Hematopoietic multipotent progenitor cell treated with erythropoietin and hydrocortisone succinate and interleukin-3 and kit ligand, for 17 days (in vitro differentiated cells): Measurements from ENCODE around the gene ASH1L.
"Not testable (repeated sequence)": the region's sequence is repeated elsewhere in the genome, so short reads cannot be mapped to it uniquely, and the experiment has no call there.

Experiments used
- DNase-seq: peaks from one replicate; pipeline ENCODE4 v3.0.0-alpha.2; 2015; ENCODE audit warnings: low spot score

The ASH1L gene, protein sequence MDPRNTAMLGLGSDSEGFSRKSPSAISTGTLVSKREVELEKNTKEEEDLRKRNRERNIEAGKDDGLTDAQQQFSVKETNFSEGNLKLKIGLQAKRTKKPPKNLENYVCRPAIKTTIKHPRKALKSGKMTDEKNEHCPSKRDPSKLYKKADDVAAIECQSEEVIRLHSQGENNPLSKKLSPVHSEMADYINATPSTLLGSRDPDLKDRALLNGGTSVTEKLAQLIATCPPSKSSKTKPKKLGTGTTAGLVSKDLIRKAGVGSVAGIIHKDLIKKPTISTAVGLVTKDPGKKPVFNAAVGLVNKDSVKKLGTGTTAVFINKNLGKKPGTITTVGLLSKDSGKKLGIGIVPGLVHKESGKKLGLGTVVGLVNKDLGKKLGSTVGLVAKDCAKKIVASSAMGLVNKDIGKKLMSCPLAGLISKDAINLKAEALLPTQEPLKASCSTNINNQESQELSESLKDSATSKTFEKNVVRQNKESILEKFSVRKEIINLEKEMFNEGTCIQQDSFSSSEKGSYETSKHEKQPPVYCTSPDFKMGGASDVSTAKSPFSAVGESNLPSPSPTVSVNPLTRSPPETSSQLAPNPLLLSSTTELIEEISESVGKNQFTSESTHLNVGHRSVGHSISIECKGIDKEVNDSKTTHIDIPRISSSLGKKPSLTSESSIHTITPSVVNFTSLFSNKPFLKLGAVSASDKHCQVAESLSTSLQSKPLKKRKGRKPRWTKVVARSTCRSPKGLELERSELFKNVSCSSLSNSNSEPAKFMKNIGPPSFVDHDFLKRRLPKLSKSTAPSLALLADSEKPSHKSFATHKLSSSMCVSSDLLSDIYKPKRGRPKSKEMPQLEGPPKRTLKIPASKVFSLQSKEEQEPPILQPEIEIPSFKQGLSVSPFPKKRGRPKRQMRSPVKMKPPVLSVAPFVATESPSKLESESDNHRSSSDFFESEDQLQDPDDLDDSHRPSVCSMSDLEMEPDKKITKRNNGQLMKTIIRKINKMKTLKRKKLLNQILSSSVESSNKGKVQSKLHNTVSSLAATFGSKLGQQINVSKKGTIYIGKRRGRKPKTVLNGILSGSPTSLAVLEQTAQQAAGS (N-terminal part only)

DNA sequence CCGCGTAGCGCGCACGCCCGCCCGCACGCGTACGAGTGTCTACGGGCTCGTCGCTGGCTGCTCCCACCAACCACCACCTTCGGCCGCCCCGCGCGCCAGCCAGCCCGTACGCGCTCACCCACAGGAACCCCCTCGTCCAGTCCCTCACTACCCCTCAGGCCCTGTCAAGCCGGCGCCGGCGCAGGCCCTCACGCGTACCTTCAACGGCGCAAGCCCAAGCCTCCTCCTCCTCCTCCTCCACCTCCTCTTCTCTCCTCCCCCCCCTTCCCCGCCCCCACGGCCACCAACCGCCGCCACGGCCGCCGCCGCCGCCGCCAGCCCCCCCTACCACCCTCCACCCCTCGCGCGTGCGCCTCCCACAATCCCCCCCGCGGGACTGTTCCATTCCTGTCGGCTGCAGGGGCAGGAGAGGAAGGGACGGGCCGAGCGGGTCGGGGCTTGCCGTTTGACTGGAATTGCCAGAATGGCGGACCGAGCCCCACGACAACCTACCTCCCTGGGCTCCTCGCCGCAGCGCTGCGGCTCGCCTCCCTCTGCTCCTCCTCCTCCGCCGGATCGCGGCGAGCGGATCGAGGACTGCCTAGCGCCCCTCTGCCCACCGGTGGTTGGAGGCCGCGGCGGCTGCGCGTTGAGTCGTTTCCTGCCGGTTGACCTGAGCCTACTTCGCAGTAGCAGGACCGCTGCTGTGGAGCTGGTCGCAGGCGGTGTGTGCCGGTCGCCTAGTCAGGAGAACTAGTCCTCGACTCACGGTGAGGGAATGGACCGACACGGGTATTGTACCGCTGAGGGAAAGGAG, at the start of gene ASH1L:
Gene ASH1L (minus strand): TSS at position 223 of the 796 bp plus-strand sequence. CDS start 41,284 bp downstream, outside the sequence.
- DNase-seq = peak; percentile 94

DNA sequence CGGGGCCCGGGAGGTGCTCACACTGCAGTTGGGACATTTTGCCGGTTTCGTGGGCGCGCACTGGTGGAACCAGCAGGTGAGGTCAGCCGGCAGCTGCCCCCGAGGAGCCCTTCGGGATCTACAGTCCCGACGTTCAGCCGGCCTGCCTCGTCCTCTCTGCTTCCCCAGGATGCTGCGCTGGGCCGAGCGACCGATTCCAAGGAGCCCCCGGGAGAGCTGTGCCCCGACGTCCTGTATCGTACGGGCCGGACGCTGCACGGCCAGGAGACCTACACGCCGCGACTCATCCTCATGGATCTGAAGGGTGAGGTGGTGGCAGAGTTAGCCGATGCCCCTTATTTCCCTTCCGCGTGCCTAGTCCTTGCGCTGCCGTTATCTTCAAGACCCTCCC, 47.6 kb upstream of the ASH1L start:
- DNase-seq = not testable (repeated sequence)

DNA sequence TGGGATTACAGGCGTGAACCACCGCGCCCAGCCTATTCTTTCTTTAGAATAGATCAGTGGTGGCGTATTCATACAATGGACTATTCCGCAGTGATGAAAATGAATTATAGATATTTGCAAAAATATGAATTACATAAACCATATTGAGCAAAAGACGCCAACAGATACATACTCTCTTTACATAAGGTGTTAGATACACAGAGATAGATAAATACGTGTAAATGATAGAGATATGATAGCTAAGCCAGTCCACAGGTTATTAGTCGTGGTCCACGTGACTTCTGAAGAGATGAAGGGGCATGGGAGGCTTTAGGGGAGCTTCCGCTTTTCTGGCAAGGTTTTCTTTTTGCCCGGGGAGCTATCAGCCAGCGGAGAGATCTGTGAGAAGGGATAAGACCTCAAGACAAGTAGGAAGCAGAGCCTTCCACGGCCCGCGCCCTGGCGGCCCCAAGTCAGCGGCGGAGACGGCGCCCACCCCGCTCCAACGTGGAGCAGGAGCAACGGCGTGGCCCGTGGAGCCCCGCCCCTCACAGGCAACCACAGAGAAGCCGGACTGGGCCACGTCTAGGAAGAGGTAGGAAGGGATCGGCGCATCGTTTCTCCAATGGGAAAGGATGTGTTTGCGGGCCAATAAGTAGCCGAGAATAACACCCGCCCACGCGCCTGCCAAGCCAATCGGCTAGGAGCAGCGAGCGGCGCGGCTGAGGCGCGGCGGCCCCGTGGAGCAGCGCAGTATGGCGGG, 47.1 kb upstream of the ASH1L start, which contains the start of gene MSTO1:
Gene MSTO1 (plus strand): TSS at position 704 of the 742 bp plus-strand sequence. CDS start 31 bp downstream, at position 735.
- DNase-seq = peak; percentile 88

DNA sequence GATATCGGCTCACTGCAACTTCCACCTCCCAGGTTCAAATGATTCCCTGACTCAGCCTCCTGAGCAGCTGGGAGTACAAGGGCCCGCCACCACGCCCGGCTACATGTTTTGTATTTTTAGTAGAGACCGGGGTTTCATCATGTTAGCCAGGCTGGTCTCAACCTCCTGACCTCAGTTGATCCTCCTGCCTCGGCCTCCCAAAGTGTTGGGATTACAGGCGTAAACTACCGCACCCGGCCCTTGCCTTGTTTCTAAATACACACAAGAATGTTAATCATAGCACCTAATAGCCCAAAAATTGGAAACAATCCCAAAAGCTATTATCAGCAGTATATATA, 46.3 kb upstream of the ASH1L start:
- no peak for DNase-seq

DNA sequence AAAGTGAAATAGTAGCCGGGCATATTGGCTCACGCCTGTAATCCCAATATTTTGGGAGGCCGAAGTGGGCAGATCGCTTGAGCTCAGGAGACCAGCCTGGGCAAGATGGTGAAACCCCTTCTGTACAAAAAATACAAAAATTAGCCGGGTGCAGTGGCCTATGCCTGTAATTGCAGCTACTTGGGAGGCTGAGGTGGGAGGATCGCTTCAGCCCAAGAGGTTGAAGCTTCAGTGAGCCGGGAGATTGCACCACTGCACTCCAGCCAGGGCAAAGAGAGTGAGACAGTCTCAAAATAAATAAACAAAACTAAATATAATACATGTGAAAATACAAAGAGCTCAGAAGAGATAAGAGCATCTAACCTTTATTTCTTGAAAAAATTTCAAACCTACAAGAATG, 45.1 kb upstream of the ASH1L start:
- no peak for DNase-seq

DNA sequence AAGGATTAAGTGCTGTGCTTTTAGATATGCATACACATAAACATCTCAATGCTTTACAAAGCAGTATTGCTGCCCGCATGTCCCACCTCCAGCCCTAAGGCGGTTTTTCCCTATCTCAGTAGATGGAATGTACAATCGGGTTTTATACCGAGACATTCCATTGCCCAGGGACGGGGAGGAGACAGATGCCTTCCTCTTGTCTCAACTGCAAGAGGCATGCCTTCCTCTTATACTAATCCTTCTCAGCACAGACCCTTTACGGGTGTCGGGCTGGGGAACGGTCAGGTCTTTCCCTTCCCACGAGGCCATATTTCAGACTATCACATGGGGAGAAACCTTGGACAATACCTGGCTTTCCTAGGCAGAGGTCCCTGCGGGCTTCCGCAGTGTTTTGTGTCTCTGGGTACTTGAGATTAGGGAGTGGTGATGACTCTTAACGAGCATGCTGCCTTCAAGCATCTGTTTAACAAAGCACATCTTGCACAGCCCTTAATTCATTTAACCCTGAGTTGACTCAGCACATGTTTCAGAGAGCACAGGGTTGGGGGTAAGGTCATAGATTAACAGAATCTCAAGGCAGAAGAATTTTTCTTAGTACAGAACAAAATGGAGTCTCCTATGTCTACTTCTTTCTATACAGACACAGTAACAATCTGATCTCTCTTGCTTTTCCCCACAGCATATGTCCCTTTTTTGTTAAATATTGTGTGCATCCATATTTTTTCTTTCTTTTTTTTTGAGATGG, 37.4 kb upstream of the ASH1L start:
- DNase-seq = not testable (repeated sequence)

DNA sequence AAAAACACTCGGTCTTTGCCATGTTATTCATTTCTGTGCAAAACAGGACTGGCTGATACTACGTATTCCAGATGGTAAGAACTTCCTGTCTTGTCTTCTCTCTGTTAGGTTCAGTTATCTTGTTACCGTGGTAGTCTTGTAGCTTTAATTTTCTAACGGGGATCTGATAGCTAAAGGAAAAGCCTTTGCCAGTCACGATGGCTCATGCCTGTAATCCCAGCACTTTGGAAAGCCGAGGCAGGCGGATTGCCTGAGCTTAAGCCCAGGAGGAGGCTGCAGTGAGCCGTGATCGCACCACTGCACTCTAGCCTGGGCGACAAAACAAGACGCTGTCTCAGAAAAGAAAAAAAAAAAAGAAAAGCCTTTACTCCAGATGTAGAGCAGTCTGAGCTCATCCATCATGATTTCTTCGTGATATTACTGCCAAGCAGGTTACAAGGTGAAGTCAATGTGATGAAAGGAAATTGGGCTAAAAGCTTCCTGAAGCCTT, 36.3 kb upstream of the ASH1L start:
- DNase-seq = no peak

DNA sequence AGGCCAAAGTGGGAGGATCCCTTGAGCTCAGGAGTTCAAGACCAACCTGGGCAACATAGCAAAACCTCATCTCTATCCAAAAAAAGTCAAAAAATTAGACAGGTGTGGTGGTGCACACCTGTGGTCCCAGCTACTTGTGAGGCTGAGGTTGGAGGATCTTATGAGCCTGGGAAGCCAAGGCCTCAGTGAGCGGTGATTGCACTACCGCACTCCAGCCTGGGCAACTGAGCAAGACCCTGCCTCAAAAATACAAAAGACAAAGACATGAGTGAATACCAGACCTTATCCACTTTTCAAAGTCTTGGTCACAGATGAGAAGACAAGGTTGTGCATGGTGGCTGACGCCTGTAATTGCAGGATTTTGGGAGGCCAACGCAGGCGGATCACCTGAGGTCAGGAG, 34.3 kb upstream of the ASH1L start:
- no peak for DNase-seq

DNA sequence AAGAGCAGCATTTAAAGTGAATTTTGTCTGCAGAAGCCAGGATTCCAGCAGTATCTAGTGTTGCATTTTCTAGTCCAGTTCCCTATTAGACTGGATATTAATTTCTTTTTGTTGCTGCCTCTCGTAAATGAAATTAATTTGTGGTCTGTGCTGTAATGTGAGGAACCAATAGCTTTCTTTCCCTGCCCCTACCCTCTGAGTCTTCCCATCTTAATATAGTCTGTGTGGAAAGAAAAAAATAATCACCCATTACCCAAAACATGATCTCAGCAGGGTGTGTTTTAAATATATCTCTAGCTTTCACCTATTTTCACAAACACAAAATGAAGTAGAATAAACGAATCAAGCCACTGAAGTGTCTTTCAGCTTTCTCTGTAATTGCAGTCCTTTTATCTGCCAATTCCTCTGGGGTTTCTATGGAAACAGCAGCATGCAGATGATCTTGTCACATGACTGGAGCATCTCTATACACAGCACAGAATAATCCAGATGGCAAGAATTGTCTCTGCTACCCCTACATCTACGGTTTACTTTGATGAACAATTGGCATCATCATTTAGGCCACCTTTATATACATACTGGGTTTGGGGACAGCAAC, 33.4 kb upstream of the ASH1L start:
- not testable (repeated sequence) for DNase-seq

DNA sequence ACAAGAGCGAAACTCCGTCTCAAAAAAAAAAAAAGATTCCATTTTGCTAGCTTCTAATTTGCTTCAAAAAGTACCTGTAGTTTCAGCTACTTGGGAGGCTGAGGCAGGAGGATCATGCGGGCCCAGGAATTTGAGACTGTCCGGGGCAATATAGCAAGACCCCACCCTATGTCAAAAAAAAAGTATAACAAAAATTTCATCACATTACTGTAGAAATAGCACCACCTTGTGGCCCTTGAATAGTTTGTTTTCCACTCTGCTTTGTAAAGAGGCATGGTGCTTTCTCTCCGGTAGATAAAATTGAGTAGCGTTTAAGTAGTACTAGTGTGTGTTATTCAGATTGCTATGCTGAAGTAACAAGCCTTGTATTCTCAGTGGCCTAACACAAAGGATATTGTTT, 29.2 kb upstream of the ASH1L start:
- peak; percentile 85 for DNase-seq

DNA sequence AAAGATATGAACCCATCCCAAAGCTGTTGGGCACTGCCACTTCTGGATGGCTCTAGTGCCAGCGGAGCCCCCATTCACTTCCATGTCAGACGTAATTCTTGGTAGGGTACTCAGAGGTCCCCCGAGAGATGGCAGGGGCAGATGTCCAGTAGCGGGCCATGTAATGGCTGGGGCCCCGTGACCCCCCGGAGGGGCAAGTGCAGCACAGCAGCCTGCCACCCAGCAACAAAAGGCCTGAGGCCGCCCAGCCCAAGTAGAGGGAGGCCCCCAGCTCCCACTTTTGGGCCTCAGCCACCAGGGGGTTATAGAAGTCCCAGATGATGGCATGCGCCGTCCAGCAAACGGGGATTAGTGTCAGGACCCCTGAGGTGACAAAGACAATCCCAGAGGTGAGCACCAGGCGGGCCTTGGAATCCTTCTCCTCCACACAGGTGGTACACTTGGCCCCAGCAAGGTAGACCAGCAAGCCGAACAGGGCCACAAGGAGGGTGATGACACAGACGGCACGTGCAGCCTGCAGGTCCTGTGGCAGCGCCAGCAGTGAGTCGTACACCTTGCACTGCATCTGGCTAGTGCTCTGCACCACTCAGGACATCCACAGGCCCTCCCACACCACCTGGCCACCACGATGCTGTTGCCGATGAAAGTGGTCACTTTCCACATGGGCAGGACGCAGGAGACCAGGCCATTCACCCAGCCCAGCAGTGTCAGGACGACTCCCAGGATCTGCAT, 28.1 kb upstream of the ASH1L start:
- not testable (repeated sequence) for DNase-seq

DNA sequence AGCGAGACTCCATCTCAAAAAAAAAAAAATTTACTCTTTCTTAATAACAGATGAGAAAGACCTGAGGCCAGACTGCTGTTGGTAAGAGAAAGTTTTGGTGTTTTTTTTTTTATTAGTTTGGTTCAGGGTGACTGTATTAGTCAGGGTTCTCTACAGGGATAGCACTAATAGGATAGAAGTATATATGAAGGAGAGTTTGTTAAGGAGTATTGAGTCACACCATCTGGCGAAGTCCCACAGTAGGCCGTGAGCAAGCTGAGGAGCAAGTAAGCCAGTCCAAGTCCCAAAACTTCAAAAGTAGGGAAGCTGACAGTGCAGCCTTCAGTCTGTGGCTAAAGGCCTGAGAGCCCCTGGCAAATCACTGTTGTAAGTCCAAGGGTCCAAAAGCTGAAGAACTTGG, 26.7 kb upstream of the ASH1L start:
- not testable (repeated sequence) for DNase-seq

DNA sequence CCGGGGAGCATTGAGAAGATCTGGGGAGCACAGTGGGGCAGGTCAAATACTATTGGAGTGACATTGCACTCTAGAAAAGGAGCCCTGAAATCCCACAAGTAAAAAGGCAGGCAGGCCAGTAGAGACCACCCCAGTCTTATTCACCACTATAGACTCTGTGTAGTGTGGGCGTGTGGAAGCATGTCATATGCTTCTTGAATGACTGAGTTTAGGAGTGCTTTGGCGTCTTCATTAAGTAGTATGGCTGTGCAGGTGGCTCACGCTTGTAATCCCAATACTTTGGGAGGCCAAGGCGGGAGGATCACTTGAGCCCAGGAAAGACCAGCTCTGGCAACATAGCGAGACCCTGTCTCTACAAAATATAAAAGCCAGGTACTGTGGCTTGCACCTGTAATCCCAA, 21.2 kb upstream of the ASH1L start:
- not testable (repeated sequence) for DNase-seq

DNA sequence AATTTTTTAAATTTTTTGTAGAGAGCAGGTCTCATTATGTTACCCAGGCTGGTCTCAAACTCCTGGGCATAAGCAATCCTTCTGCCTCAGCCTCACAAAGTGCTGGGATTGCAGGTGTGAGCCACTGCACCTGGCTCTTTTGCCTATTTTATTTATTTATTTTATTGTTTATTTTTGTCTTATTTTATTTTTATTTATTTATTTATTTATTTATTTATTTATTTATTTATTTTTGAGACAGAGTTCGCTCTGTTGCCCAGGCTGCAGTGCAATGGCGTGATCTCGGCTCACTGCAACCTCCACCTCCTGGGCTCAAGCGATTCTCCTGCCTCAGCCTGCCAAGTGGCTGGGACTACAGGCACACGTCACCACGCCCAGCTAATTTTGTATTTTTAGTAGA, 13.0 kb upstream of the ASH1L start:
- DNase-seq = not testable (repeated sequence)

DNA sequence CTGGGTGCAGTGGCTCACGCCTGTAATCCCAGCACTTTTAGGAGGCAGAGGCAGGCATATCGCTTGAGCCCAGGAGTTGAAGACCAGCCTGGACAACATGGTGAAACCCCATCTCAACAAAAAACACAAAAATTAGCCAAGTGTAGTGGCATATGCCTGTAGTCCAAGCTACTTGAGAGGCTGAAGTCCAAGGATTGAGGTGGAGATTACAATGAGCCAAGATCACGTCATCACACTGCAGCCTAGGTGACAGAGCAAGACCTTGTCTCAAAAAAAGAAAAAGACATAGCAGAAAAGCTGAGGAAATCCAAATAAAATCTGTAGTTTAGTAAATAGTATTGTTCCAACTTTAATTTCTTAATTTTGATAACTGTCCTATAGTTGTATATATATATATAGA, 11.5 kb upstream of the ASH1L start:
- no peak for DNase-seq

DNA sequence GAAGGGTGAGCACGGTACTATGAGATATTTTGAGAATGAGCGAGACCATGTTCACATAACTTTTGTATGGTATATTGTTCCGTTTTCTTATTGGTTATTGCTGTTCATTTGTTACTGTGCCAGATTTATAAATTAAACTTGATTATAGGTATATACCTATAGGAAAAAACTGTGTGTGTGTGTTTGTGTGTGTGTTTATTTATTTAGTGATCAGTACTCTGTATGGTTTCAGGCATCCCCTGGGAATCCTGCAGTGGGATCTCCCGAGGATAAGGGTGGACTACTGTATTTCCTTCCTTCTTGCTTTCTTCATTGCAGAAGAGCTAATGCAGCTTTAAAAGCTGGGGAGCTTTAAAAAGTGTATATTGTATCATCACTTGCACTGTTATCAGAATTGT, 8.0 kb upstream of the ASH1L start:
- DNase-seq = no peak

DNA sequence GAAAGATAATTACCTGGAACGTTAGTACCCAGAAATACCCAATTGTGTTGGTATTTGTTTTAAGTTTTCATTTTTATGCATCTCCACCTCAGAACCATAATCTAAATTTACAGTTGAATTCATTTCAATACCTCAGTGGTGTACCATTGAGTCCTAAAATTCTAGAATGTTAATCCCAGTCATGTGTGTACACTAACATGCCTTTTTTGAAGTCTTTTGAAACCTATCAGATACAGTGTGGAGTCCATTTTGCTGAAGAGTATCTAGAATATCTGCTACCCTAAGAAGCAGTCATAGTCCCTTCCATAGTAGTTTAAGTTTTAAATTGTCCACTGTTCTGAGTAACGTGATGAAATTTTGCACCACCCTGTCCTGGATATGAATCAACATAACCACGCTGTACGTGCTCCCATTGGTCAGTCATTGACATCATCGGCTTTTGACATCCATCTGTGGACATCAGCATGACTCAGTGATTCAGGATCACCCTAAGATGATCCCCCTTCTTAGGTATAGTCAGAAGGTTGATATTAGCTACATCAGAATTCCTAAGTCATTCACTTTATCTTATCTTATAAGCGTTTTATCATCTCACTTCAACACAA, 7.5 kb upstream of the ASH1L start:
- DNase-seq = peak; percentile 21

DNA sequence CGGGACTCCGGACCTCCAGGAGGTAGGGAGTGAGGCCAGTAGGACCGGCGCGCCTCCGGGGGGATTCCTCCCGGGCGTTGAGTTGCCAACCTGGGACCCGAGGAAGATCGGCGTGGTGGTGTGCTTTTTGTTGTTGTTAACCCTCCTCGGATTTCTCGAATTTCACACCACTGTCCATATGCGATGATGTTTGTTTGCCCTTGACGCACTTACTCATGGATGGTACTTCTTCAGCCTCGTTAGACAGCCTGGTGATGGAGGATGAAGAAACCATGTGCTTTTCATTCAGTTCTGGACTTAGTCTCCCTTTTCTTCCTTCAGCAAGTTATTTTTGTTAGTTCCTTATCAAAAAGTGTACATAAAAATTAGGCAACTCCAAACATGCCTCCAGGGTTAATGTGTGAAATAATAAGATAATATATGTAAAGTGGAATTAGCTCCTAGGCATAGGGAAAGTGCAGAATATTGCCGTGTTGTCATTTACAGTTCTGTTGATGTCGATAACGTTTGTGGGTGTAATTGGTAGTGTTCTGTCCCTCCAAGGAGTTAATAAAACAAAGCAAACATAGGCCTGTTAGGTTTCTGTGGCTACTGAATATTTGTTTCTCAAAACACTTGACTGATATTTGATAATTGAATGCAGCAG, 897 bp upstream of the ASH1L start:
- DNase-seq = peak; percentile 66
